Ammon's horn (tissue), 1 donor: ENCODE measurements around the gene NDUFB7.
"Not testable (repeated sequence)": the region's sequence is repeated elsewhere in the genome, so short reads cannot be mapped to it uniquely, and the experiment has no call there.

Experiments used
- DNase-seq: peaks from one replicate; pipeline ENCODE4 v3.0.0-alpha.2; 2016; ENCODE audit warnings: low spot score

Gene NDUFB7

DNA sequence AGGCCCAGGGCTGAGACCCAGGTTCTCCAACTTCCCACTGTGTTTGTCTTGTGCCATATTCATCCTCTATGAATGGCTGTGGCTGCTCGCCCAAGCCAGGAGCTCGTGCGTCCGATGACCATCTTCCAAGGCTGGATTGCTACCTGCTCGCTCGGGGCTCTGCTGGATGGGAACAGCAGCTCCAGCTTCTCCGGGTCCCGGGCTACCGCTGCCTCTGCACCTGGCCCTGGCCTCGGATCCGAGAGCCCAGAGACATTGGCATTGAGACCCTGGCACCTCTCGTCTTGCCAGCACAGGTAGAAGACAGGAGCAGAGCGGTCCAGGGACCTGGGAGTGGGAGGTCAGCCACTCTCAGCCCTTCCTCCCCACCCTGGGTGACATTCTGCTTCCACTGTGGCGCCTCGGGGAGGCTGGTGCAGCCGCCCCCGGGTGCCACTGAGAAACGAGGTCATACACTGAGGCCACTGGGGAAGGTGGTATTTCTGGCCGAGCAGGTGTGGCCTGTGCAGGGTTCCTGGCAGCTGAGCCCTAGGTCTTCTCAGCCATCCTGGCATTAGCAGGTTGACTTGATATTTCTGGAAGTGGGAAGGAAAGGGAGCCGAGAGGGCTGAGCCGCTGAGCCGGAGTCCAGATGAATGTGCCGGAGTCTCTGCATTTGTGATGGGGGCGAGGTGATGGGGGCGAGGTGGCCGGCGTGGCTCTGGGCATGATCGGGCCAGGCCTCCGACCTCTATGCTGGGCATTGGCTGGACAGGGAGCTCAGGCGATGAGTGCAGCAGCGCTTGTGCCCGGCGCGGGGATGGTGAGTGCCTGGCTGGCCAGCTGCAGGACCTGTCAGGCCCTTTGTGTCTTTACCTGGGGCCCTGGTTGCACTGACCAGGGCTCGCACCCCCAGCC, 18.6 kb downstream of the NDUFB7 start:
- no peak for DNase-seq

DNA sequence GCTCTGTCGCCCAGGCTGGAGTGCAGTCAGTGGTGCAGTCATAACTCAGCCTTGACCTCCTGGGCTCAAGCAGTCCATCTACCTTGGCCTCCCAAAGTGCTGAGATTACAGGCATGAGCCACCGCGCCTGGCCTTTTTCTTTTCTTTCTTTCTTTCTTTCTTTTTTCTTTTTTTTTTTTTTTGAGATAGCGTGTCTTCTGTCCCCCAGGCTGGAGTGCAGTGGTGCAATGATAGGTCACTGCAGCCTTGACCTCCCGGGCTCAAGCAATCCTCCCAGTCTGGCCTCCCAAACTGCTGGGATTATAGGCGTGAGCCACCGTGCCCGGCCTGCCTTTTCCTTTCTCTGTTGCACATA, 19.9 kb downstream of the NDUFB7 start:
- DNase-seq: not testable (repeated sequence)

DNA sequence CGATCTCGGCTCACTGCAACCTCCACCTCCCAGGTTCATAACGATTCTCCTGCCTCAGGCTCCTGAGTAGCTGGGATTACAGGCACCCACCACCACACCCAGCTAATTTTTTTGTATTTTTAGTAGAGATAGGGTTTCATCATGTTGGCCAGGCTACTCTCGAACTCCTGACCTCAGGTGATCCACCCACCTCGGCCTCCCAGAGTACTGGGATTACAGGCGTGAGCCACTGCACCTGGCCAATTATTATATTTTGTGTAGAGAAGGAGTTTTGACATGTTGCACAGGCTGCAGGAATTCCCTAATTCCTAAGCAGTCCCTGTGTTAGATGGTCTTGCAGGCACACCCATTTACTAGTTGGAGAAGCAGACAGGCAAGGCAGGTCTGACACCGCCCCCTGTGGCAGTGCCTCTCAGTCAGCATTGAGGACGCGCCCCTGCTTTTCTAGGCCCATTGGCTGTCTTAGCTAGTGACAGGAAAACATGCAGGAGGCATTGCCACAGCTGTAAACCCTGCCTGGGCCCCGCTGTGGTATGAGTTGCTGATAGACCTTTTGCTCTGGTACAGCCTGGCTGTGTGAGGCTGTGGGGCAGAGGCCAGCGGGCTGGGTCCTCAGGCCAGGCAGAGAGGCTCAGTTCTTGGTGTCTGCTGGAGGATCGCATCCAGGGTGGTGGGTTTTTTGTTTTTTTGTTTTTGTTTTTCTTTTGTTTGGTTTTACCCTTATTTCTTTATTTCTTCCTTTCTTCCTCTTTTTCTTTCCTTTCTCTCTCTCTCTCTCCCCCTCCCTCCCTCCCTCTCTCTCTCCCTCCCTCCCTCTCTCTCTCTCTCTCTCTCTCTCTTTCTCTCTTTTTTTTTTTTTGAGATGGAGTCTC, 20.5 kb downstream of the NDUFB7 start:
- DNase-seq: peak; percentile 54

DNA sequence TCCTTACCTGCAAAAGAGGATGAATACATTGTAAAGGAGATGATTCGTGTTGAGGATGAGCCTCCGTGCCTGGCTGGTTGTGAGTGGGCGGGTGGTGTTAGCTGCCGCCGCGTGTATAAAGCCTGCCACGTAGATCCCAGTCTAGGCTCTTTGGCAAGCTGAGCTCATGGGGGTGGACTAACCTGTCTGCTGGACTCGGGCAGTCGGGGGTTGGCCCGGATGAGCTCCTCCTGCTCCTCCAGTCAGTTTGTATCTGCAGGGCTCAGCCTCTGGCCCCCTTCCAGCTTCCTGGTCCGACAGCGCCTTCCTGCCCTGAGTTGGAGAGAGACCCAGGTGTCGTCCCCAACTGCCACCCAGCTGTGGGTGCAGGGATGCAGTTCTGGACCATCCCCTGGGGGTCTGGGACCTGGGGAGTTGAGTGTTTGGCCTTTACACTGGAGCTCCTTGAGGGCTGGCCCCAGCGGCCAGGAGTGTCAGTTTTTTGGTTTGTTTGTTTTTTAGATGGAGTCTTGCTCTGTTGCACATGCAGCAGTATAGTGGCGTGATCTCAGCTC, 21.6 kb downstream of the NDUFB7 start:
- DNase-seq: no peak

DNA sequence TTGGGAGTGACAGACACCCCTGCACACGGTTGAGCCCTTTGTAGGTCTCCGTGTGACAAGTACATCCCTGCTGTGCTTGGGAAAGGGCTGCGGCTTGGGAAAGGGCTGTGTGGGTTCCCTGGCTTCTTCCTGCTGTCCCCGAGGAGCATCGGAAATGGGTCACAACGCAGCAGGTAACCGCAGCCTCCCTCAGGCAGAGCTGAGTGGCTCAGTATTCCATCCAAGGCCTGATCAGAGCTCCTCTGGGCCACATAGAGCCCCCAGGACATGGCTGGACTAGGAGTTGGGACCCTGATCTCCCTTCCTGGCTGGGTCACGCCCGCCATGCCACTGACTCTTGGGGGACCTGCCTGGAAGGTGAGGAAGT, 26.2 kb downstream of the NDUFB7 start:
- no peak for DNase-seq

DNA sequence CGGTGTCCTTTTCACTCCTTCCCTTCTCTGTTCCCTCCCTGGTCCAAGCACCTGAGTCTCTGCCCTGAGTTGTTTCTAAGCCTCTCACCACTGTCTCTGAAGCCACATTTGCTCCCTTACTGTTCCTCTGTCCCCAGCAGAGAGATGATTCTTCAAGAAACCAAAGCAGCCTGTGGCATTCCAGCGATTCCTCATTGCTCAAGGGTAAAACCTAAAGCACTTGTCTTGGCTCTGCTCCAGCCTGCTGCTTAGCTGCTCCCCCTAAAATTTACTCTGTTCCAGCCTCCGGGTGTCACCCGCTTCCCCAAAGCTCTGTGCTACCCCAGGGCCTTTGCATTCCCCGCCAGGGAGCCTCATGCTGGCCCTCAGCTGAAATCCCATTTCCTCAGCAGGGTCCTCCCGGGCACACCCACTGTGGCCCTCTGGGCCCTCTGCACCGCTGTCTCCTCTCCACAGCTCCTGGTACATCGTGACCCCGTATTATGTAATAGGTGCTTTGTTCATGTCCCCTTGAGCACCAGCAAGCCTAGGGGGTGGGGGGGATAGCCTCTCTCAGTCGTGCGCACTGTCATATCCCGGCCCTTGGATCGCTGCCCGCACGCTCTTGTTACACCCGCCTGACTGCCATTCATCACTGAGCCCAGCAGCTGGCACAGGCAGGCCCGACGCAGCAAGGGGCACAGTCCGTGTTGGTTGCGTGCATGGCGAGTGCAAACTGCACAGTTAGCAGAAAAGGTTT, 26.7 kb downstream of the NDUFB7 start:
- DNase-seq: peak; percentile 98

DNA sequence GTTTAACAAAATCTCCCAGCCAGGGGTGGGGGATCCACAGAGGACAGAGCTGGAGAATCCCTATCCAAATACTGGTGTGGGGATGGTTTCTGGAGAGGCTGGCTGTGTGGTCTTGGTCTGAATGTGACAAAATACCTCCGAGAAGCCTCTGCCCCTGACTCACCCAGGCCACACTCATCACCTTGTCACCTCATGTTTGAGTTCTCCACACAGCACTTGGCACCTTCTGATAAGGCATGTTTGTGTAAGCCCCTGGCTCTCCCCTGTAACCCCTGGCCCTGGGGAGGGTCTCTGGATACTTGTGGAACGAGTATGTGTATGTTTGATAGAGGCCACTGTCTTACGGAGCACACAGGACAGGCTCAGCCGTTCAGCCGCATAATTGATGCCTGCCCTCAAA, 27.8 kb downstream of the NDUFB7 start:
- DNase-seq: no peak

DNA sequence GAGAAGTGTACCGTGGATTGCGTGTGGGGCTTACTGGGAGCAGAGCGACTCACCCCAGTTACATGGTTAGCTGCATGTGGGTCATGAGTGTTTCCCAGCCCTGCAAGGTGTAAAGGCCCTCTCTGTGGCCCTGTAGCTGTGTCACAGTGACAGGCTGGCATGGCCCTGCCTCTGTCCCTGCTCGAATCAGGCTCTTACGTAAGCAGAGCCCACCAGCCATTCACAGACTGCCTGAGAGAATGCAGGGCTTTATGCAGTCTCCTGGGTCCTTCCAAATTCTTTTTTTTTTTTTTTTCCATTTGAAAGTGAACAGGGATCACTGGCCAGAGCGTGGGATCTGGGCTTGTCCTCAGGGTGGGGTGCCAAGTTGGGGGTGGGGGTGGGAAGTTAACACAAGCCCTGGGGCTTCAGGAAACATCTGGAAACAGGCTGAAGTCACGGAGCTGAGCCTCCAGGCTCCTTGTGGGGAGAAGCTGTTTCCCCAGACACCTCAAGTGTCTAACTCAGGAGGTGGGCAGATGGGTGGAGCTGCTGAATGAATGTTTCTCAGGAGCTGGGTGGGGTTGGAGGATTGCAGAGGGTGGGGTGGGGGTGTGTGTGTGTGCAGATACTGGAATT, 29.0 kb downstream of the NDUFB7 start:
- peak; percentile 69 for DNase-seq

DNA sequence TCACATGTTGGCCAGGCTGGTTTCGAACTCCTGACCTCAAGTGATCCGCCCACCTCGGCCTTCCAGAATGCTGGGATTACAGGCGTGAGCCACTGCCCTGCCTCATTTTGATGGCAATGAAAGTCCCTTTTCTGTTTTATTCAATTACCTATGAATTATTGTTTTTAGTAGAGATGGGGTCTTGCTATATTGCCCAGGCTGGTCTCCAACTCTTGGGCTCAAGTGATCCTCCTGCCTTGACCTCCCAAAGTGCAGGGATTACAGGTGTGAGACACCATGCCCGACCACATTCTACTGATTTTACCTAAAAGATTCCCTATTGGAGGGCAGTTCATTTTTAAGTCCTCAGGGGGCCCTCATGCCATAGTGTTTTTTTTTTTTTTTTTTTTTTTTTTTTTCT, 29.9 kb downstream of the NDUFB7 start:
- DNase-seq: not testable (repeated sequence)

DNA sequence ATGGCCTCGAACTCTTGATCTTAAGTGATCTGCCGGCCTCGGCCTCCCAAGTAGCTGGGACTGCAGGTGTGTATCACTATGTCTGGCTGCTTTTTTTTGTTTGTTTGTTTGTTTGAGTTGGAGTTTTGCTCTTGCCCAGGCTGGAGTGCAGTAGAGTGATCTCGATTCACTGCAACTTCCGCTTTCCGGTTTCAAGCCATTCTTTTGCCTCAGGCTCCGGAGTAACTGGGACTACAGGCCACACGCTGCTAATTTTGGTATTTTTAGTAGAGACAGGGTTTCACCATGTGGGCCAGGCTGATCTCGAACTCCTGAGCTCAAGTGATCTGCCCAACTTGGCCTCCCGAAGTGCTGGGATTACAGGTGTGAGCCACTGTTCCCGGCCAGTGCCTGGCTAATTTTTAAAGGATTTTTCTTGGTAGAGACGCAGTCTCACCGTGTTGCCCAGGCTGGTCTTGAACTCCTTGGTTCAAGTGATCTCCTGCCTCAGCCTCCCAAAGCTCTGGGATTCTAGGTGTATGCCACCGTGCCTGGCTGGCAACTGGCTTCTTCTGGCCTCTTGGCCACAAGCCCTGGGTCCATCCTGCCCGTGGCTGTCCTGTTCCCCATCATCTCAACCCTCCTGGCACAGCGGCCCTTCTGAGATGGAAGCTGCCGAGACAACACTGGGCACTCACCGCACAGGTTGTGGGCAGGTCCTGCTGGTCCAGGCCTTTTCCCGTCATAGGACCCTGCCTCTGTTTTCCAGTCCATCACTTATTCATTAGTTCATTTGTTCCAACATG, 30.9 kb downstream of the NDUFB7 start:
- no peak for DNase-seq

DNA sequence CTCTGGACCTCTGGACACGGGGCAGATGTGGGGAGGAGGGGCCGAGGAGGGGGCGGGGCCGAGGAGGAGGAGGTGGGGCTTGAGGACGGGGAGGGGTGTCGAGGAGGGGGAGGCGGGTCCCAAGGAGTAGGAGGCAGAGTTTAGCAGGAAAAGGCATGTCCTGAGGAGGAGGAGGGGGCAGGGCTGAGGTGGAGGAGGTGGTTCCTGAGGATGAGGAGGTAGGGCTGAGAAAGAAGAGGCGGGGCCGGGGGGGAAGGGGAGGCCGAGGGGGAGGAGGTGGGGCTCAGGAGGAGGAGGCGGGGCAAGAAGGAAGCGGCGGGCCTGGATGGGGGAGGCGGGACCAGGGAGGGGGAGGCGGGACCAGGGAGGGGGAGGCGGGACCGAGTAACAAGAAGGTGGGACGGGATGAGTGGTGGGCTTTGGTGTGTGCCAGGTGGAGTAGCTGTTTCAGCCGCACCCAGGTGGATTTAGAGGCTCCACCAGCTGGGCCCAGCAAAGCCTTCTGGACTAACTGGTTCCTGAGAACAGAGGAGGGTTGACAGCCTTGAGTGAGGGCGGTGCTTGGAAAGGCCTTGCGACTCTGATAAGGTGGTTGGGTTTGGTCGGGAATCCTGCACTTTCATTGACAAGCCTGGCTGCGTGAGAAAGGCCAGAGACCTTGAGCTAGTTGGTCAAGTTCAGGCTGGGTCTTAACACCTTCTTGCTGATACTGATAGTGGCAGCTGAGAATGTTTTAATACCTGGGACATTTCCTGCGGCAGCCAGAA, 34.8 kb downstream of the NDUFB7 start:
- no peak for DNase-seq

DNA sequence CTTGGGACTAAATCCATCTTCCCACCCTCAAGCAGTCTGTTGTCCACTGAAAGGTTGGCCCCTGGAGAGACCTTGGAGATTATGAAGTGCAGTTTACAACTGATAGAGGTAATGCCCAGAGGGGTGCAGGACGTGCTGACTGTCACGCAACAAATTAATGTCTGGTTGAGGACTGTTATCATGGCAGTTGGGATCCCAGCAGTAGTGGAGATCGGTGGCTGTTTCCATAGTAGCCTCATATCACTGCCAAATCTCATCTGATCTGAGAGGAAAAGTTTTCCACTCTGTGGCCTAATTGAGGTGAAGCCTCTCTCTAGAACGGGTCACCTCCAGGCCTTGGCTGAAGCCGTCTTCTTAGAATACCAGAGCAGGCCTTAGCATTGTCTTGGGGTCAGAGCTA, 38.4 kb downstream of the NDUFB7 start:
- no peak for DNase-seq

DNA sequence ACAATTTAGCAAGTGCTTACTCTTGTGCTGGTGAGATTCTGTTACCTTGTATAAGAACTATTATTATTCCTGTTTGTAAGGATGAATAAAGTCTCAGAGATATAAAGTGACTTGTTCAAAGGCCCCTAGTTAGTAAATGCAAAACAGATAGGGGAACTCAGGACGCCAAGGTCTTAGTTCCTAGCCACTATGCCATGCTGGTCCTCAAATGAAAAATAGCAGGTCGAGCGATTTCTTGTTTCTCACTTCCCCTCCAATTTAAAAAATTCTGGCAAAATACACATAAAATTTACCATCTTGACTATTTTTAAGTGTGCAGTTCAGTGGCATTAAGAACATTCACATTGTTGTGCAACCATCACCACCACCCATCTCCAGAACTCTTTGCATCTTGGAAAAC, 41.4 kb downstream of the NDUFB7 start:
- DNase-seq: no peak

DNA sequence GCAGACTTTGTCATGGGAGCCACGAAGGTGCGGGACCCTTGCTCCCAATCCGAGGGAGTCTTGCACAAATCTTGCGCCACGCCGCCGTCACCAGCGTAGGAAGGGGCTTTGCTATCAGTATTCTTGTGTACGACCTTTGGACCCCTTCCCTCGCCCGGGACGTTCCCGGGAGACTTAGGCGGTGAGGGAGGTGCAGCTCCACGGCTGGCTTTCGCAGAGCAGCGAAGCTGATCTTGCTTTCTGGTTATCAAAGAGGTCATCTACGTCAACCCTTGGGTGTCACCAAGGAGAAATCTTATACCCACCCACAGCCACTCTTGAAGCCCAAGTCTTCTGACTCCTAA, 41.9 kb downstream of the NDUFB7 start:
- DNase-seq: no peak

DNA sequence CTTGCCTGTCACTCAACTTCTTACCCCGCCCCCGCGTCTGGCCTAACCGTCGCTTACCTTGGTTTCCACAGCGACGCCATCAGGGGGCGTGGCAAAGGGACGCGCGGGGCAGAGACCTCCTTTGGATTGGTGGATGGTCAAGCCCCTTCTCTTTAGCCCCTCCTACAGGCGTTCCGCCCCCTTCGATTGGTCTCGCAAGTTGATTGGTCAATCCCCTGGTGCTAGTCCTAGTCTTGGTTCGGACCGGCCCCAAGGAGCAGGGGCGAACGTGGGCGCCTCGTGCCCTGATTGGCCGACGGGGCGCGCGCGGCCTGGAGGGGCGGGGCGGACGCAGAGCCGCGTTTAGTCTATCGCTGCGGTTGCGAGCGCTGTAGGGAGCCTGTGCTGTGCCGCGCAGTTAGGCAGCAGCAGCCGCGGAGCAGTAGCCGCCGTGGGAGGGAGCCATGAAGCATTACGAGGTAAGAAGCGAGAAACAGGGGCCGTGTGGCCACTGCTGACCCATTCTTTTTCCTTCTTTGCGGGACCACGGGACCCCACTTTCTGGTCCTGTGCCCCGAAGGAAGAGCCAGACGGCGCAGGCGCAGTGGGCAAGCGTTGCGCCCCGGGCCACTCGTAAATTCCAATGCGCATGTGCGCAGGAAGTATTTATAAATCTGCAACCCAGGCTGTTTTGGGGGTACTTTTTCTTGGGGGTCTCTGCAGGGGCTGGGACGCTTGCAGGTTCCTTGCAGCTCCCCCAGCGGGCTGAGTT, 42.4 kb downstream of the NDUFB7 start, which contains the start of gene TECR:
TECR (plus strand) TSS at position 341 of the 751 bp plus-strand sequence; CDS start at position 444, 103 bp downstream.
- DNase-seq: peak; percentile 100

DNA sequence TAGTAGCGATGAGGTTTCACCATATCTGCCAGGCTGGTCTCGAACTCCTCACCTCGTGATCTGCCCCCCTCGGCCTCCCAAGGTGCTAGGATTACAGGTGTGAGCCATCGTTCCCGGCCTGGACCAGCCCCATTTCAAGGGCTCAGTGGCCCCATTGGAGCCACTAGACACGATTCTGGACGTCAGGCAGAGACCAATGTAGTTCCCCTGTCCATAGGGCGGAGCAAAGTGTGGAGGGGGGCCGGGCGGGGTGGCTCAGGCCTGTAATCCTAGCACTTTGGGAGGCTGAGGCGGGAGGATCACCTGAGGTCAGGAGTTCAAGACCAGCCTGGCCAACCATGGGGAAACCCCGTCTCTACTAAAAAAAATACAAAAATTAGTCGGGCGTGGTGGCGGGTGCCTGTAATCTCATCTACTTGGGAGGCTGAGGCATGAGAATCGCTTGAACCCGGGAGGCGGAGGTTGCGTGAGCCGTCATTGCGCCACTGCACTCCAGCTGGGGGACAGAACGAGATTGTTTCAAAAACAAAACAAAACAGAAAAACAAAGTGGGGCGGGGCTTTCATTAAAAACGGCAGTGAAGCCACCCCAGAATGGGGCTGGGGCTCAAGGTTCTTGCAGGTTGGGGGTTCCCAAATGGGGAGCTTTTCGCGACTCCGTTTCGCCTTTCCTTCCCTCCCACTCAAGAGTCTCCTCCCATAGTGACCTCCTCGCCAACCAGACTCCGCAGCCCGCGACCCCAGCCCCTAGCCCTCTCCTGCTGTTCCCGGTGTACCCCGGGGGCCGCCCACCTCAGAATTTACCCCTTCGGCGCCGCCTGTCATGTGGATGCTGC, 43.2 kb downstream of the NDUFB7 start:
- no peak for DNase-seq

DNA sequence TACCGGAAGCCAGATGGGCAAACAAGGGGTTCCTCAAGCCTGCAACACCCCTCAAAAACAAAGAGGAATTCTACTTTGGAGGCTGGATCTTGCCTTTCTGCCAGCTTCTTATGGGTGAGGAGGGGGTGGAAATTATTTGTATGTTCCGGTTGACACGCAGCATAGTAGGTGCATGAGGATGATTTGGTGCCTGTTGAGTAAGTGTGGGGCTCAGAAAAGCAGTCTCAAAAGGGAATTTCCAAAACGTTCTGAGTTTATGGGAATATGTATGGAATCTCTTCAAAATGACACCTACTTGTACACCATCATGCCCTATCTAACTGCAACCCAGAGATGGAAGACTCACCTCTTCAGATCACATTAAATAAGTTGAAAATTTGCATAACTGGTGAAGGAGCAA, 45.4 kb downstream of the NDUFB7 start:
- DNase-seq: no peak

DNA sequence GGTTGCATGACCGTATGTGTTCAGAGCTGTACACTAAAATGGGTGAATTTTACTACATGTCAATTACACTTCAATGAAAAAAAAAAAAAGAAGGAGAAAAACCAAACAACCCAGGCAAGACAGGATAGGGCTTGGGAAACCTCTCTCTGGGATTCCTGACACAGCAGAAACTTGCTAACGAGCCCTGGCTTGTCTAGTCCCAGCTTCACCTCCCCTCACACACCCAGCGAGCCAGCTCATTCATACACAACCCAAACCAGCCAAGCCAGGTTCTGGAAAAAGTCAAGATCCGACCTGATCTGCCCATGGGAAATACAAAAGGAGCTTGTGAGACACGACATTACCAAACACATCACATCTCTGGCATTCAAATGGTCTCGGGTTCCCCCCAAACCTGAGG, 46.1 kb downstream of the NDUFB7 start:
- DNase-seq: no peak
